Body of pancreas (tissue), 4 donors: ENCODE measurements around the gene RBBP8NL. TPM values are rescaled to one million over a fixed set of nuclear protein-coding genes. Genes with fewer than 3 reads are reported as not detected.

Experiments
- ATAC-seq: fragments of 150-250 bp; one replicate; pipeline ENCODE4 v1.9.1; 2016
- DNase-seq, 4 donors: peaks; one replicate each; pipeline ENCODE4 v3.0.0-alpha.2; 2019
- H3K27ac ChIP-seq, 4 donors: fragments of 200-600 bp; sonication (generic); 1 replicate in 3 of 4; 2 replicates in 1 of 4; pipeline versions ENCODE4 v1.5.1 to v1.6.1; 2016 to 2019; ENCODE audit warnings: mild to moderate bottlenecking in 1 of 4, mixed read lengths in 1 of 4, moderate library complexity in 1 of 4
- H3K27me3 ChIP-seq, 2 donors: fragments of 200-600 bp; sonication (generic); one replicate each; pipeline ENCODE4 v1.6.0; 2016; ENCODE audit warnings: mild to moderate bottlenecking in 1 of 2
- H3K36me3 ChIP-seq, 2 donors: fragments of 200-600 bp; sonication (generic); replicated peaks in 1 of 2; 2 replicates each; pipeline ENCODE4 v1.5.1; 2016; ENCODE audit warnings: low read depth in 2 of 2; ENCODE audit not compliant: insufficient read depth in 1 of 2
- H3K4me1 ChIP-seq: fragments of 200-600 bp; sonication (generic); one replicate; pipeline ENCODE4 v1.6.0; 2016
- H3K4me3 ChIP-seq, 2 donors: fragments of 200-600 bp; sonication (generic); 1 replicate in 1 of 2; 2 replicates in 1 of 2; pipeline ENCODE4 v1.5.1; 2016 to 2019
- H3K9me3 ChIP-seq, 3 donors: fragments of 200-600 bp; sonication (generic); 1 replicate in 2 of 3; 2 replicates in 1 of 3; pipeline ENCODE4 v1.5.1; 2016
- POLR2A ChIP-seq, 3 donors: fragments of 450-650 bp; IDR thresholded peaks; one replicate each; pipeline ENCODE4 v1.6.1; 2016; ENCODE audit warnings: antibody characterized with exemption in 3 of 3, mild to moderate bottlenecking in 2 of 3
- WGBS, 2 donors: methylation state at CpG; one replicate each; pipeline ENCODE4 v1.1.5; 2017; 5-methylcytosine and 5-hydroxymethylcytosine counted together
- intact Hi-C: fragments of 100-400 bp; cut with DNase I; formaldehyde crosslinking; loops from one replicate; pipeline ENCODE4 v1.15.1; 2023
- total RNA-seq, 2 donors: library from RNA; depleted of rRNA; stranded (reverse); fragments of >200 nt; gene quantifications; one replicate each; pipeline ENCODE4 v1.1.0, GENCODE V29; 2016
- TF ChIP-seq, protein P1 (sequence below), 7 experiments: fragments of 450-650 bp in 4 of 7; fragments of 200-600 bp in 3 of 7; sonication (generic) in 3 of 7; IDR thresholded peaks; one replicate each; pipeline ENCODE4 v1.5.1; 2016 to 2019; ENCODE audit warnings: antibody characterized with exemption in 7 of 7

RBBP8NL gene
- total RNA-seq, 2 donors from 2014 or later = 2.3 TPM

GRCh38 chr20:62416651-62417637 is 10.4 kb downstream of the RBBP8NL start:
- TF ChIP-seq, protein P1, sequence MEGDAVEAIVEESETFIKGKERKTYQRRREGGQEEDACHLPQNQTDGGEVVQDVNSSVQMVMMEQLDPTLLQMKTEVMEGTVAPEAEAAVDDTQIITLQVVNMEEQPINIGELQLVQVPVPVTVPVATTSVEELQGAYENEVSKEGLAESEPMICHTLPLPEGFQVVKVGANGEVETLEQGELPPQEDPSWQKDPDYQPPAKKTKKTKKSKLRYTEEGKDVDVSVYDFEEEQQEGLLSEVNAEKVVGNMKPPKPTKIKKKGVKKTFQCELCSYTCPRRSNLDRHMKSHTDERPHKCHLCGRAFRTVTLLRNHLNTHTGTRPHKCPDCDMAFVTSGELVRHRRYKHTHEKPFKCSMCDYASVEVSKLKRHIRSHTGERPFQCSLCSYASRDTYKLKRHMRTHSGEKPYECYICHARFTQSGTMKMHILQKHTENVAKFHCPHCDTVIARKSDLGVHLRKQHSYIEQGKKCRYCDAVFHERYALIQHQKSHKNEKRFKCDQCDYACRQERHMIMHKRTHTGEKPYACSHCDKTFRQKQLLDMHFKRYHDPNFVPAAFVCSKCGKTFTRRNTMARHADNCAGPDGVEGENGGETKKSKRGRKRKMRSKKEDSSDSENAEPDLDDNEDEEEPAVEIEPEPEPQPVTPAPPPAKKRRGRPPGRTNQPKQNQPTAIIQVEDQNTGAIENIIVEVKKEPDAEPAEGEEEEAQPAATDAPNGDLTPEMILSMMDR (IDR thresholded peaks at IDR 0.05) = no peak
- no peak for TF ChIP-seq POLR2A (IDR thresholded peaks at IDR 0.05)
- intact Hi-C loops = no loop called here
- DNase-seq = no peak
- ATAC-seq = no peak
- no peaks in the 10 kb centered on the region for H3K36me3 ChIP-seq
- no peak overlapping the region for H3K4me3 ChIP-seq
- no peaks in the 10 kb centered on the region for H3K9me3 ChIP-seq
- peaks cover 2% of the 10 kb centered on the region for H3K4me1 ChIP-seq
- no peaks in the 10 kb centered on the region for H3K27me3 ChIP-seq
- WGBS, 2 donors = 87 to 88% methylated on average over 40 to 42 of the region's 43 CpGs
- H3K27ac ChIP-seq = no peak overlapping the region

- no peaks in the 10 kb centered on the region for H3K36me3 ChIP-seq
- TF ChIP-seq, protein P1 (IDR thresholded peaks at IDR 0.05) = no peak
- TF ChIP-seq POLR2A (IDR thresholded peaks at IDR 0.05) = no peak
- no peaks in the 10 kb centered on the region for H3K9me3 ChIP-seq
- DNase-seq (no peak), ATAC-seq (no peak)
- H3K27ac ChIP-seq = no peak overlapping the region
- no peaks in the 10 kb centered on the region for H3K27me3 ChIP-seq
- peaks cover 7% of the 10 kb centered on the region for H3K4me1 ChIP-seq
- no peak overlapping the region for H3K4me3 ChIP-seq
- intact Hi-C loops = no loop called here
- 81 to 89% methylated on average over 7 to 15 of the region's 24 CpGs for WGBS, 2 donors
These were observed 11.8 kb downstream of the RBBP8NL start for GRCh38 chr20:62415354-62416111.

- WGBS, 2 donors = 90% methylated on average over 20 of the region's 22 CpGs; no CpG with 5 or more reads in 1 of the 2 donors
- intact Hi-C loops = no loop called here
- DNase-seq = no peak
- no peak for ATAC-seq
- no peaks in the 10 kb centered on the region for H3K9me3 ChIP-seq
- no peaks in the 10 kb centered on the region for H3K27me3 ChIP-seq
- H3K4me3 ChIP-seq = no peak overlapping the region
- no peak for TF ChIP-seq POLR2A (IDR thresholded peaks at IDR 0.05)
- TF ChIP-seq, protein P1 (IDR thresholded peaks at IDR 0.05) = no peak
- no peaks in the 10 kb centered on the region for H3K36me3 ChIP-seq
- H3K27ac ChIP-seq = no peak overlapping the region
- H3K4me1 ChIP-seq = peaks cover 22% of the 10 kb centered on the region
These were observed 13.3 kb downstream of the RBBP8NL start for GRCh38 chr20:62413896-62414481.

- intact Hi-C loops = no loop called here
- DNase-seq (no peak), ATAC-seq (no peak)
- Histone ChIP-seq H3K27me3 (no peaks in the 10 kb centered on the region), H3K27ac (no peak overlapping the region), H3K9me3 (no peaks in the 10 kb centered on the region), H3K4me1 (peaks cover 22% of the 10 kb centered on the region), H3K36me3 (no peaks in the 10 kb centered on the region), H3K4me3 (no peak overlapping the region)
- TF ChIP-seq, protein P1 (IDR thresholded peaks at IDR 0.05) = no peak
- 73 to 81% methylated on average over 4 to 11 of the region's 11 CpGs for WGBS, 2 donors
These were observed 14.2 kb downstream of the RBBP8NL start for GRCh38 chr20:62413025-62413570.
